HepG2 (cell line): ENCODE data around the gene CLRN3. TPM values are rescaled to one million over a fixed set of nuclear protein-coding genes. Genes with fewer than 3 reads are reported as not detected.

Experiments used
- ATAC-seq: fragments of 200-7000 bp; cut with Tn5 transposase; 3 replicates; pipeline ENCODE4 v1.9.1; 2020; ENCODE audit warnings: mild to moderate bottlenecking, moderate library complexity
- BruUV-seq: library from RNA; stranded (reverse); fragments of 400-500 nt; replicated peaks from 2 replicates; lab custom pipeline; 2021; lab: Mats Ljungman, UMichigan
- CTCF ChIA-PET: fragments of 300-600 bp; formaldehyde crosslinking; extraction: SDS; loops from one replicate; lab custom pipeline; 2021; ENCODE audit warnings: low total read pairs, inconsistent platforms, low intra/inter-chr PET ratio; lab: Yijun Ruan, JAX
- POLR2A ChIA-PET: fragments of 350-600 bp; sonication (Branson Sonifier 250); formaldehyde crosslinking; loops from one replicate; lab custom pipeline; 2020; ENCODE audit warnings: antibody characterized with exemption, inconsistent platforms; lab: Yijun Ruan, JAX
- DNase-seq: peaks from one replicate; pipeline ENCODE4 v3.0.0-alpha.2; 2015; ENCODE audit warnings: low spot score
- FAIRE-seq: peaks from 3 replicates; lab custom pipeline; 2011; peaks lifted over from hg19 to GRCh38; lab: Jason Lieb, UNC
- H2AFZ ChIP-seq: one replicate; pipeline ENCODE4 v1.6.1; 2011; ENCODE audit warnings: low read length, inconsistent platforms
- H3K27ac ChIP-seq: fragments of 300-600 bp; 3 replicates; pipeline ENCODE4 v1.8.0; 2011; ENCODE audit warnings: mixed run types, mild to moderate bottlenecking, mixed read lengths, low read length, inconsistent platforms; ENCODE audit not compliant: insufficient read depth; ENCODE audit errors: extremely low read length
- H3K27me3 ChIP-seq, 2 experiments: fragments of 200-600 bp in 1 of 2; 2 replicates in 1 of 2; 3 replicates in 1 of 2; pipeline versions ENCODE4 v1.6.0 to v1.8.0; 2011; ENCODE audit warnings: low read length in 2 of 2, mild to moderate bottlenecking in 2 of 2, moderate library complexity in 2 of 2, inconsistent platforms in 1 of 2; ENCODE audit not compliant: insufficient read depth in 2 of 2, control insufficient read depth in 1 of 2
- H3K36me3 ChIP-seq, 2 experiments: fragments of 200-600 bp in 1 of 2; replicated peaks in 1 of 2; 2 replicates in 1 of 2; 3 replicates in 1 of 2; pipeline versions ENCODE4 v1.5.1 to v1.8.0; 2011; ENCODE audit warnings: low read length in 2 of 2, inconsistent platforms in 1 of 2; ENCODE audit not compliant: insufficient read depth in 2 of 2, control insufficient read depth in 1 of 2
- H3K4me1 ChIP-seq: 2 replicates; pipeline ENCODE4 v1.5.1; 2012; ENCODE audit warnings: low read length, inconsistent platforms; ENCODE audit not compliant: insufficient read depth
- H3K4me2 ChIP-seq: 2 replicates; pipeline ENCODE4 v1.6.0; 2011; ENCODE audit warnings: low read depth, low read length, inconsistent platforms
- H3K4me3 ChIP-seq, 3 experiments: fragments of 200-600 bp in 1 of 3; sonication (generic), shearing (Covaris generic) in 1 of 3; replicated peaks in 1 of 3; 2 replicates each; pipeline ENCODE4 v1.5.1; 2011 to 2016; ENCODE audit warnings: low read length in 3 of 3, inconsistent platforms in 2 of 3, low read depth in 2 of 3, mild to moderate bottlenecking in 2 of 3, control low read depth in 1 of 3, mixed read lengths in 1 of 3; ENCODE audit not compliant: insufficient read depth in 1 of 3
- H3K79me2 ChIP-seq: one replicate; pipeline ENCODE4 v1.6.1; 2011; ENCODE audit warnings: low read length, inconsistent platforms; ENCODE audit not compliant: insufficient read depth
- H3K9ac ChIP-seq: 2 replicates; pipeline ENCODE4 v1.6.0; 2011; ENCODE audit warnings: mild to moderate bottlenecking, low read depth, low read length, inconsistent platforms; ENCODE audit not compliant: insufficient read depth
- H3K9me3 ChIP-seq: 2 replicates; pipeline ENCODE4 v1.5.1; 2012; ENCODE audit warnings: mild to moderate bottlenecking, low read length
- H4K20me1 ChIP-seq: 2 replicates; pipeline ENCODE4 v1.6.0; 2011; ENCODE audit warnings: inconsistent platforms, mild to moderate bottlenecking, low read length, moderate library complexity; ENCODE audit not compliant: insufficient read depth
- DRAP1 ChIP-seq: IDR thresholded peaks from 2 replicates; pipeline ENCODE4 v1.6.1; 2016; ENCODE audit warnings: missing genetic modification reagents, missing compliant biosample characterization
- HMG20A ChIP-seq: IDR thresholded peaks from 2 replicates; pipeline ENCODE4 v1.6.1; 2016; ENCODE audit warnings: borderline replicate concordance
- HNRNPH1 ChIP-seq: fragments of 200-400 bp; formaldehyde crosslinking; optimal IDR thresholded peaks from 2 replicates; pipeline ENCODE3; 2017; ENCODE audit warnings: mild to moderate bottlenecking, low read depth, low read length
- MTA3 ChIP-seq: sonication (generic); formaldehyde crosslinking; IDR thresholded peaks from 2 replicates; pipeline ENCODE4 v1.4.0; 2020; ENCODE audit warnings: missing genetic modification reagents
- NFKB2 ChIP-seq: sonication (generic); formaldehyde crosslinking; IDR thresholded peaks from 2 replicates; pipeline ENCODE4 v1.4.0; 2020; ENCODE audit warnings: missing genetic modification reagents, borderline replicate concordance
- NR1H2 ChIP-seq: sonication (generic); formaldehyde crosslinking; IDR thresholded peaks from 2 replicates; pipeline ENCODE4 v1.8.1; 2022; ENCODE audit warnings: low read depth, missing genetic modification reagents, borderline replicate concordance
- SNRNP70 ChIP-seq: fragments of 200-400 bp; formaldehyde crosslinking; IDR thresholded peaks from 2 replicates; pipeline ENCODE4 v1.6.1; 2017; ENCODE audit warnings: mild to moderate bottlenecking, low read depth, low read length, moderate library complexity
- SRSF9 ChIP-seq: fragments of 200-400 bp; formaldehyde crosslinking; IDR thresholded peaks from 2 replicates; pipeline ENCODE4 v1.6.1; 2018; ENCODE audit warnings: borderline replicate concordance, mild to moderate bottlenecking, low read depth, low read length; ENCODE audit not compliant: insufficient read depth, poor library complexity, severe bottlenecking
- WIZ ChIP-seq: sonication (generic); formaldehyde crosslinking; IDR thresholded peaks from 2 replicates; pipeline ENCODE4 v1.5.1; 2020; ENCODE audit warnings: mild to moderate bottlenecking, missing genetic modification reagents
- ZNF136 ChIP-seq: sonication (generic); formaldehyde crosslinking; IDR thresholded peaks from 2 replicates; pipeline ENCODE4 v1.8.1; 2022; ENCODE audit warnings: low read depth, mild to moderate bottlenecking, moderate library complexity, missing genetic modification reagents
- ZNF383 ChIP-seq: sonication (generic); formaldehyde crosslinking; IDR thresholded peaks from 2 replicates; pipeline ENCODE4 v1.4.0; 2020; ENCODE audit warnings: missing genetic modification reagents, mild to moderate bottlenecking, borderline replicate concordance
- ZNF407 ChIP-seq: sonication (generic); formaldehyde crosslinking; IDR thresholded peaks from one replicate; pipeline ENCODE4 v1.5.1; 2020; ENCODE audit warnings: mild to moderate bottlenecking, missing genetic modification reagents; ENCODE audit errors: not compliant biosample characterization
- ZNF562 ChIP-seq: sonication (generic); formaldehyde crosslinking; IDR thresholded peaks from 2 replicates; pipeline ENCODE4 v1.8.0; 2022; ENCODE audit warnings: missing genetic modification reagents, borderline replicate concordance
- ZNF616 ChIP-seq: sonication (generic); formaldehyde crosslinking; IDR thresholded peaks from 2 replicates; pipeline ENCODE4 v1.5.0; 2020; ENCODE audit warnings: low read depth, mild to moderate bottlenecking, missing genetic modification reagents
- ZNF629 ChIP-seq: sonication (generic); formaldehyde crosslinking; conservative IDR thresholded peaks from 2 replicates; pipeline ENCODE4 v1.5.0; 2020; ENCODE audit warnings: missing genetic modification reagents
- ZNF780A ChIP-seq: sonication (generic); formaldehyde crosslinking; IDR thresholded peaks from 2 replicates; pipeline ENCODE4 v1.8.0; 2022; ENCODE audit warnings: mild to moderate bottlenecking, missing genetic modification reagents, moderate library complexity
- WGBS: methylation state at CpG from one replicate; pipeline ENCODE4 v1.1.6; 2017; ENCODE audit warnings: low lambda C conversion rate; 5-methylcytosine and 5-hydroxymethylcytosine counted together
- in situ Hi-C: cut with HindIII; loops from 2 replicates; pipeline ENCODE4 v1.10.0; 2017; ENCODE audit warnings: low pct_unique_long_range_greater_than_20kb; ENCODE audit not compliant: extremely low pct_ligation_motif_present
- intact Hi-C: fragments of 100-400 bp; cut with micrococcal nuclease; formaldehyde crosslinking; loops from one replicate; pipeline ENCODE4 v1.10.0; 2022; ENCODE audit not compliant: unreplicated experiment
- polyA plus RNA-seq, 8 experiments: library from polyadenylated mRNA; depleted of rRNA in 3 of 8; stranded (reverse) in 7 of 8; unstranded in 1 of 8; fragments of >200 nt; fragmentation: Illumina TruSeq in 4 of 8; extraction: Trizol in 4 of 8; gene quantifications; 2 replicates each; pipeline versions ENCODE4 v1.2.1 to v1.2.3, GENCODE V29; 2011 to 2016; ENCODE audit warnings: low read depth in 4 of 8, missing spikeins in 1 of 8, mixed read lengths in 1 of 8; ENCODE audit not compliant: insufficient read depth in 1 of 8
- total RNA-seq, 5 experiments: library from RNA; depleted of rRNA; stranded (reverse); fragments of >200 nt; fragmentation: Illumina TruSeq; extraction: Trizol; gene quantifications; 2 replicates each; pipeline ENCODE4 v1.2.3, GENCODE V29; 2016; ENCODE audit warnings: low read depth in 1 of 5

The CLRN3 gene
- total and polyA plus RNA-seq, 2 of the 13 experiments (the other 11 are each of a cell fraction or from before 2014, with no cell fraction given): not detected

DNA sequence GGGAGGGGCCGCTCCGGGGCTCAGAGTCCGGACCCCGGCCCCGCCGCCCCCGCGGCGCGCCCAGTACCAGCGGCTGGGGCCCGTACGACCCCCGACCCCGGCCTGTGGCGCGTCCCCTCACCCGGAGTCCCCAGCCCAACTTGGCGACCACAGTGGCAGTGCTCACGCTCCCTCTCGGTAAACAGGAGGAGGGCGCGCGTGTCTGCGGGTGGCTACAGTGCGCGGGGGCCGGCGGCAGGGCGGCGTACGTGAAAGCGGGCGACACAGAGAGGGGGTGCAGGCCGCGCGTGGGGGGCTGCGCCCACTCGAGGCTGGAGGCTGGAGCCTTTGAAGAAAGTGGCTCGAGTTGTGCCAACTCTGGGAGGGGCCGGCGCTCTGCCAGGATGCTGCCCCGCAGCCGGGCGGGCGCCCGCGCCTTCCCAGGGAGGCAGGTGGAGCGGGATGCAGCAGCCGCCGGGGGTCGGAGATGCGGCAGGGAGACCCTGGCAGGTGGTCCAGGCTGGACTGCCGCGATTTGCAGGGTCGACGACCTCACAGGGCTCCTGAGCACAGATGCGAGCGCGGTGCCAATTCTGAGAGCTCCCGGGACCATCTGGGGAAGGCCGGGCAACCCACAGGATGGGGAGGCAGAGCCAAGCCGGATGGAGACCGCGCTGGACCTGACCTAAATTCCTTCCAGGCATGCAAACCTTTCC is 14.8 kb upstream of the CLRN3 start:
- CTCF ChIA-PET: interaction anchor here (2.0 kb wide), 2 partner anchors 104 to 162 kb away, joined by 7 to 14 read pairs; no protein-coding TSS in a partner anchor
- no peak overlapping the region for H3K9ac ChIP-seq
- H3K9me3 ChIP-seq: no peaks in the 10 kb centered on the region
- POLR2A ChIA-PET: no interaction called here
- FAIRE-seq (no peak), DNase-seq (no peak), ATAC-seq (peak; percentile 7; the same call in 2 of the 3 replicates)
- no peaks in the 10 kb centered on the region for H3K4me1 ChIP-seq
- intact Hi-C loops: no loop called here
- H4K20me1 ChIP-seq: no peaks in the 10 kb centered on the region
- no peaks in the 10 kb centered on the region for H3K79me2 ChIP-seq
- H3K4me3 ChIP-seq: peak overlapping the region; percentile 40 to 63 (median 42); a peak in 4 of 6 replicates
- no peaks in the 10 kb centered on the region for H3K36me3 ChIP-seq
- H3K27me3 ChIP-seq: peaks cover 1 to 53% of the 10 kb centered on the region in 2 experiments; a peak in 3 of 5 replicates
- H3K4me2 ChIP-seq: peak overlapping the region; percentile 70
- H3K27ac ChIP-seq: no peak overlapping the region
- no TSS peak for BruUV-seq
- no peak overlapping the region for H2AFZ ChIP-seq
- WGBS: 93% methylated on average over 3 of the region's 65 CpGs
- in situ Hi-C loops: loop anchor here (5.0 kb wide), 1 partner anchor 160 kb away; no protein-coding TSS in a partner anchor
- TF ChIP-seq HNRNPH1 (no peak), ZNF629 (CRISPR knock-in tag) (no peak), ZNF780A (CRISPR knock-in tag) (no peak), ZNF383 (CRISPR knock-in tag) (no peak), WIZ (CRISPR knock-in tag) (no peak), NR1H2 (no peak), NFKB2 (CRISPR knock-in tag) (no peak), DRAP1 (no peak), SRSF9 (no peak), ZNF616 (CRISPR knock-in tag) (no peak), HMG20A (no peak), ZNF407 (CRISPR knock-in tag) (no peak), ZNF562 (CRISPR knock-in tag) (no peak), ZNF136 (CRISPR knock-in tag) (no peak), MTA3 (CRISPR knock-in tag) (no peak), SNRNP70 (no peak)
